HG03064 (cell line): ENCODE results near the gene TRAK2.
A peak's percentile ranks its signal among the peaks of the same experiment; 100 is the strongest.

Source experiments
- ATAC-seq: cut with Tn5 transposase; IDR thresholded peaks from one replicate; pipeline ENCODE4 v1.9.1; 2021; ENCODE audit warnings: low read depth; ENCODE audit not compliant: unreplicated experiment

The TRAK2 gene

DNA sequence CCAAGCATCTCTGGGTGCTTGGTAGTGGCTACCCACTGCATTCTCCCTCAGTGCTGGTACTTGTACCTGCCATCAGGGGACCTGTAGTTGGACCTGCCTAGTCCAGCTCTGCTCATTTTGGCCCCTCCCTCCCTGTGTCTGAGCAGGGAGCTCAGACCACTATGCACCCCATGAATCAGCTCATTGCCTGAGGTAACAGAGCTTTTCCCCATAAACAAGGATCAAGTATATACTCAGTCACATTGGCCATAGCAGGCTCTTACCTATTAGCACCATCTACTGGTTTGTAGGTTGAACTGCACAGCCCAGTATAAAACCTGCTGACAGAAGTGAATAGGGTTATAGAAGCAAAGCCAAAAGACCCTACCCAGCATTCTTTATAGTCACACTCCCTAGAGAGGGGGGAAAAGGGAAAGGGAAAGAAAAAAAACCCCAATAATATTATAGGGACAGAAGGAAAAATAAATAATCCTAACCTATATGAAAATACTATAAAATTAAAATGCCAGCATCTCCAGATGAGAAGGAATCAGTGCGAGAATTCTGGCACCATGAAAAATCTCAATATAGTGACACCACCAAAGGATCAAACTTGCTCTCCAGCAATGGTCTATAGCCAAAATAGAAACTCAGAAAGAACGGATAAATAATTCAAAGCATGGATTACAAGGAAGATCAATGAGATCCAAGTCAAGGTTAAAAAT is 87.2 kb downstream of the TRAK2 start:
- ATAC-seq: no peak

DNA sequence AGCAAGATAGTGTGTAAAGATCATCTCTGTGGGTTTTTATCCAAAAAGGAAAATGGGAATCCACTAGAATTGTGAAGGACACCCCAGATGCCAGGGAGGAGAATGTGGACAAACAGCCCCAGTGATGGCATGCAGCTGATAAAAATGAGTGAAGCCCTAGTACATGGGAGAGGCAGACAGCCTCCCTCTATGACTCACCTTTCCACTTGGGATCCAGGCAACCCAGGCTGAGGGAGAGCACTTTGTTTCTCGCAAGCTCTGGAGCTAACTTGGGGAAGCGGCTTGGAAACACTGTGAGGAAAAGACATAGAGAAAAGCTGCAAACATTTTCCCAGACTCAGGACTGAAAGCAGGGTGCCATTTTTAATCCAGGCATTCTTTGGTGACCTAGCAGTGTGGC is 88.9 kb downstream of the TRAK2 start:
- no peak for ATAC-seq

DNA sequence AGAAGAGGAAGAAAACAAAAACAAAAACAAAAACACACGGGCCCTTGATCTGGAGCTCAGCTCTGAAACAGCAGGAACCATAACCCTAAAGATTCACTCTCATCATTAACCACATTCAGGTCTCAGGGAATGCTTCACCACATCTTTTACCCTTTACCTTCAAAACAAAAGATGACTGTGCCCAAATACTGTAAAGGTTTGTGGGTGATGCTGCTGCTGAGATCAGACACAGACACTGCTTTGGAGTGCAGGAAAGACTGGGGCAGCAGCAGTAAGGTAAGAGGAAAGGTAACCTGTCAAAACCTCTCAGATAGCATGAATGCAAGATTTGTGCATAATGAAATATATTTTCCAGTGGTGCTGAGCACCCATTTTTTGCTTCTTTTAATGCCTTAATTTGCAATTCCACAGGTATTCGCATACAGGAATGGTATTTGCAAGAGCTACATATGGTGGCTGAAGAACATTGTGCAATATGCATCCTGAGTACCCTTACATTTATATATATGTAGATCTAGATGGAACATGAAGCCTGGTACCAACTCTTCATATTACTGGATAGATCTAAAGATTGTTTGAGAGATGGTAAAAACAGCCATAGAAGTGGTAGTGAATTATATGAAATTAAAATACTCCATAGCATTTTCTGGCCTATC is 90.1 kb downstream of the TRAK2 start:
- ATAC-seq: no peak

- ATAC-seq: no peak
These were observed 91.0 kb downstream of the TRAK2 start for GRCh38 chr2:201360256-201360655.

GRCh38 chr2:201358684-201359083 is 92.6 kb downstream of the TRAK2 start:
- ATAC-seq: no peak

DNA sequence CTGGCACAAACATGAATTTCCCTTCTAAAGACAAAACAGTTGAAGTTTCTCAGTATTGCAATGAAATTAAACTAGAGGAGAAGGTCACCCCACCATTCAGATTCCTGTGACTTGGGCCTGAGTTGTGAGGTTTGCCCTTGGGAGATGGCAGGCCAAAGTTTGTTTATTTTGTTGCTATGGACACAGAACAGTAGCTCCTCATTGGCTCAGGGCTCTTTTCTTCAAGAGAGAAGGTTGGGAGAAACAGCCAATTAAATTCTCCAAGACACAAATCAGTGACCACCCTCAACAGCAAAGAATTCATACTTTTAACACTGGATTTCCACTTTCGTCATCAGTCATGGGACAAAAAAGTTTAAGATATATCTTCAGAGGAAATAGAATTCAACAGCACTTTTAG is 94.0 kb downstream of the TRAK2 start, which contains the start of gene FLACC1:
Gene FLACC1 (minus strand): TSS at position 125 of the 400 bp plus-strand sequence. CDS start 5,941 bp downstream, outside the sequence.
- ATAC-seq: no peak

DNA sequence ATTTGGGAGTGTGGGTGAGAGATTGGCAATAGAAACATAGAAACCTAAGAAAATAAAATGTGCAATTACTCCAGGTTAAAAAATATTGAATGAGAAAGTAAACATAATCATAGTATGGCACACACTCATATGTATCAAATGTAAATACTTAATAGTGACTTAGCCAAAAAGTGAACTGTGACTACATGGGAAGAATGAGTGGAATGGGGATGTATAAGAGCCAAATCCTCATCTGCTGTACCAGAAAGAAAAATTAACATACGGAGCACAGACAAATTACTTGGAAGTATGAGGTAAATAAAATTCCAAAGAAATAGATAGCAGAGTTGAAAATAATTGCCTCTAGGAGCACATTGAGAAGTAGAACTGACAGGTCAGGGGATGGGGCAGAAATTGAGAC is 98.1 kb downstream of the TRAK2 start:
- no peak for ATAC-seq

GRCh38 chr2:201350879-201351278 is 100.4 kb downstream of the TRAK2 start:
- ATAC-seq: no peak

GRCh38 chr2:201349601-201350000 is 101.7 kb downstream of the TRAK2 start:
- ATAC-seq: no peak

DNA sequence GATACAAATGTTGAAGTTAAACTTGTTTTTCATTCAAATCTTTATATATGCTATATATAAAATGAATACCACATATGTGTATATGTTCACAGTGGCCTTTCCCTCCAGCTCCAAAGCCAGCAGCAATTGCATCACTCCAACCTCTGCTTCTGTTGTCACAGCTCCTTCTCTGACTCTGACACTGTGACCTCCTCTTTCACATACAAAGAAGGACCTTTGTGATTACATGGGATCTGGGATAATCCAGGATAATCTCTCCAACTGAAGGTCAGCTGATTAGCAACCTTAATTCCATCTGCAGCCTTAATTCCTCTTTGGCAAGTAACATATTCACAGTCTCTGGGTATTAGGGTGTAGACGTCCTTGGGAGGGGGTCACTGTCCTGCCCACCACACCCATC is 102.5 kb downstream of the TRAK2 start:
- ATAC-seq: no peak

- ATAC-seq: no peak
These were observed 104.1 kb downstream of the TRAK2 start for GRCh38 chr2:201347138-201347537.

DNA sequence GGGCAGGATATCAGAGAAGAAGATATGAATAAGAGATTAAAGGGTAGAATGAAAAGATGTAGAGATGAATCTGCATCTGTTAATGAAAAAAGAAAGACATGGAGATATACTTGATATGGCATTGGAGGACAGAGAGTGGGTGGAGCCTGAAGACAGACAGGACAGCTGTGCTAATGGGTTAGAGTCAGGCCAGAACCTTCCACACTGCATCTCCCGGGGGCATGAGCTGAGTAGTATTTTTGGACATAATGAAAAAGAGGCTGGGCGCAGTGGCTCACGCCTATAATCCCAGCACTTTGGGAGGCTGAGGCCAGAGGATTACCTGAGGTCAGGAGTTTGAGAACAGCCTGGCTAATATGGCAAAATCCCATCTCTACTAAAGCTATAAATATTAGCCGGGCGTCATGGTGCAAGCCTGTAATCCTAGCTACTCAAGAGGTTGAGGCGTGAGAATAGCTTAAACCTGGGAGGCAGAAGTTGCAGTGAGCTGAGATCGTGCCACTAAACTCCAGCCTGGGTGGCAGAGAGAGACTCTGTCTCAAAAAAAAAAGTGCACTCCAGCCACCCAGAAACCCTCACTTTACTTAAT is 105.5 kb downstream of the TRAK2 start:
- ATAC-seq: no peak

DNA sequence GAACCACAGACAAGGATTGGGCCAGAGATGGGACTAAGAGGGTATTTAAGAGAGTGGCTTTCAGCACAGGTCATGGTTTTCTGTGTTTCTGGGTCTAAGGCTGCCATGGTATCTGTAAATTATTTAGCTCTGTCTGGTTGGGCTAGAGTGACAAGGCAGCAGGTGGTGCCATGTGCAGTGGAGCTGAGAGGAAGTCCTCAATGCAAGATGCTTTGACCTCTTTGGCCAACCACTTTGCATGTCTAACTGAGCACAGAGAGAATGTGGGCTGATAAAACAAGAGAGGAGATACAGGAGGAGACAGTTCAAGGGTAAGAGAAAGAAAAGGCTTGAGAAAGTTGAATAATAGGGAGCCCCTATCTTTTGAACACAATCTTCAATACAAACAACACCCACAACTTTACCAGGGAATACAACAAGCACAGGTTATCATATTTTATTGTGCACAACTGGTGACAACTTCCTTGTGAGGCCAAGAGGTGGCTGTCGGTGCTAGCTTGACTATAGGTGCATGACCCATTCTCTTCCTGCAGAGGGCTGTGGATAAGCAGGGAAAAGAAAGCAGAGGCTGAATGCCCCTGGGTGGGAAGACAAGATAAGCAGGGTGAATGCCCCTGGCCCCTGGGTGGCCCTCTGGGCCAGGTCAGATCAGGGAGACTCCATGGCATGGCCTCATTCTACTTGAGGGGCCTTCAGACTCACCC is 106.4 kb downstream of the TRAK2 start:
- peak; percentile 82 for ATAC-seq

GRCh38 chr2:201343559-201343958 is 107.7 kb downstream of the TRAK2 start:
- ATAC-seq: no peak

- no peak for ATAC-seq
These were observed 108.3 kb downstream of the TRAK2 start for GRCh38 chr2:201342923-201343322.

DNA sequence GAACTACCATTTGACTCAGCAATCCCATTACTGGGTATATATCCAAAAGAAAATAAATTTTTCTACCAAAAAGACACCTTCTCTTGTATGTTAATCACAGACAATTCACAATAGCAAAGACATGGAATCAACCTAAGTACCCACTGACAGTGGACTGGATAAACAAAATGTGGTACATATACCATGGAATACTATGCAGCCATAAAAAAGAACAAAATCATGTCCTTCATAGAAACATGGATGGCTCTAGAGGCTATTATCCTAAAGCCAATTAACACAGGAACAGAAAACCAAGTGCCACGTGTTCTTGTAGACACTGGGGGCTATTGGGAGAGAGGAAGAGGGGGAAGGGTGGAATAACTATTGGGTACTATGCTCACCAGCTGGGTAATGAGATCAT is 121.8 kb downstream of the TRAK2 start:
- ATAC-seq: no peak

DNA sequence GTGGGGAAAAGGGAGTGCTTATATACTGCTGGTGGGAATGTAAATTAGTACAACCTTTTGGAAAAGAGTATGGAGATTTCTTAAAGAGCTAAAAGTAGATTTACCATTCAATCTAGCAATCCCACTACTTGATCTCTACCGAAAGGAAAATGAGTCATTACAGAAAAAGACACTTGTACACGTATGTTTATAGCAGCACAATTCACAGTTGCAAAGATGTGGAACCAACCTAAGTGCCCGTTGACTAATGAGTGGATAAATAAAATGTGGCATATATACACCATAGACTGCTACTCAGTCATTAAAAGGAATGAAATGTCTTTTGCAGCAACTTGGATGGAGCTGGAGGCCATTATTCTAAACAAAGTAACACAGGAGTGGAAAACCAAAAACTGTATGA is 123.6 kb downstream of the TRAK2 start:
- ATAC-seq: no peak
